ENCODE measurements around the gene HPCAL4. TPM values are rescaled to one million over a fixed set of nuclear protein-coding genes. Genes with fewer than 3 reads are reported as not detected.

Gene HPCAL4
- total and polyA plus RNA-seq, 9 of the 15 experiments (the other 6 are each of a cell fraction or from before 2014, with no cell fraction given): 0.01 to 0.04 (median 0.04) TPM; not detected in 4

DNA sequence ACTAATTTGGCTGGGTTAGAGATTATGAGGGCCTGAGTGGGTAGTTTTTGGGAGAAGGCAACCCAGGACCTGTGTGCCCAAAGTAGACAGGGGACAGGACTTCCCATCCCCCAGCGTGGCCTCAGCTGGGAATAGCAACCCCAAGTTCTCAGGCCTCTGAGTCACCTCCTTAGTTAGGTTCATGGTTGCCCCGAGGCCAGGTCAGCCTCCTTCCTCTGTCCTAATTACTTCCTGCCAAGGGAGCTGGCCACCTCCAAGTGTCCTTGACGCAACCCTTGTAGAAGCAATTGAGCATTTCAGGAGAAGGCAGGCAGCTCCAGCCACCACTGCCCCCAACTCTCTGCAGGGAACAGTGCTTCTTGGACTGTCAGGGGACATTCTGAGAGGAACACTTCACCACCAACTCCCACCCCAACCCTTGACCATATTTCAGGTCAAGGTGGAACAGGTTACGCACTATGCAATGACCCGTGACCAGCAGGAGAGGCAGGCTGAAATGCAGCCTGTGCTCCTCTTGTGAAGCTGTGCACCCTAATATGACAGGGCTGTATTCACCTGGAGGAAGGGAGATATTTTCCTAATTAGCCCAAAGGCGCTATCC is 14.2 kb downstream of the HPCAL4 start (continued):
- TF ChIP-seq, protein P1, sequence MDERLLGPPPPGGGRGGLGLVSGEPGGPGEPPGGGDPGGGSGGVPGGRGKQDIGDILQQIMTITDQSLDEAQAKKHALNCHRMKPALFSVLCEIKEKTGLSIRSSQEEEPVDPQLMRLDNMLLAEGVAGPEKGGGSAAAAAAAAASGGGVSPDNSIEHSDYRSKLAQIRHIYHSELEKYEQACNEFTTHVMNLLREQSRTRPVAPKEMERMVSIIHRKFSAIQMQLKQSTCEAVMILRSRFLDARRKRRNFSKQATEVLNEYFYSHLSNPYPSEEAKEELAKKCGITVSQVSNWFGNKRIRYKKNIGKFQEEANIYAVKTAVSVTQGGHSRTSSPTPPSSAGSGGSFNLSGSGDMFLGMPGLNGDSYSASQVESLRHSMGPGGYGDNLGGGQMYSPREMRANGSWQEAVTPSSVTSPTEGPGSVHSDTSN (CRISPR knock-in tag; IDR thresholded peaks at IDR 0.05; ENCODE audit: low read depth): no peak
- TF ChIP-seq, protein P1 (tag; conservative IDR thresholded peaks at IDR 0.05; ENCODE audit: low read depth): no peak
- TF ChIP-seq EHMT2 (IDR thresholded peaks at IDR 0.05) (no peak), THAP7 (CRISPR knock-in tag; IDR thresholded peaks at IDR 0.05) (no peak), ZEB2 (IDR thresholded peaks at IDR 0.05) (no peak), BDP1 (IDR thresholded peaks at IDR 0.05; ENCODE audit: insufficient read depth, insufficient read length) (no peak), ZNF407 (IDR thresholded peaks at IDR 0.05; ENCODE audit: low read depth) (no peak), ASH1L (IDR thresholded peaks at IDR 0.05; ENCODE audit: borderline replicate concordance, low read depth, partially characterized antibody) (no peak), JUND (IDR thresholded peaks at IDR 0.05; ENCODE audit: borderline replicate concordance, low read depth, low read length) (0 out of 2 replicates have a peak, but pooled peaks have one; percentile 48), JUND (tag; IDR thresholded peaks at IDR 0.05; ENCODE audit: borderline replicate concordance, low read depth, low read length) (peak; percentile 46; the same call in 1 of the 3 replicates), RFX7 (CRISPR knock-in tag; IDR thresholded peaks at IDR 0.05) (no peak), ZNF12 (CRISPR knock-in tag; IDR thresholded peaks at IDR 0.05) (no peak), ETV5 (CRISPR knock-in tag; IDR thresholded peaks at IDR 0.05; ENCODE audit: low read depth) (peak; percentile 38; the same call in 1 of the 2 replicates), ZNF586 (CRISPR knock-in tag; conservative IDR thresholded peaks at IDR 0.05) (no peak)
- TF ChIP-seq, protein P2, sequence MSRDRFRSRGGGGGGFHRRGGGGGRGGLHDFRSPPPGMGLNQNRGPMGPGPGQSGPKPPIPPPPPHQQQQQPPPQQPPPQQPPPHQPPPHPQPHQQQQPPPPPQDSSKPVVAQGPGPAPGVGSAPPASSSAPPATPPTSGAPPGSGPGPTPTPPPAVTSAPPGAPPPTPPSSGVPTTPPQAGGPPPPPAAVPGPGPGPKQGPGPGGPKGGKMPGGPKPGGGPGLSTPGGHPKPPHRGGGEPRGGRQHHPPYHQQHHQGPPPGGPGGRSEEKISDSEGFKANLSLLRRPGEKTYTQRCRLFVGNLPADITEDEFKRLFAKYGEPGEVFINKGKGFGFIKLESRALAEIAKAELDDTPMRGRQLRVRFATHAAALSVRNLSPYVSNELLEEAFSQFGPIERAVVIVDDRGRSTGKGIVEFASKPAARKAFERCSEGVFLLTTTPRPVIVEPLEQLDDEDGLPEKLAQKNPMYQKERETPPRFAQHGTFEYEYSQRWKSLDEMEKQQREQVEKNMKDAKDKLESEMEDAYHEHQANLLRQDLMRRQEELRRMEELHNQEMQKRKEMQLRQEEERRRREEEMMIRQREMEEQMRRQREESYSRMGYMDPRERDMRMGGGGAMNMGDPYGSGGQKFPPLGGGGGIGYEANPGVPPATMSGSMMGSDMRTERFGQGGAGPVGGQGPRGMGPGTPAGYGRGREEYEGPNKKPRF (IDR thresholded peaks at IDR 0.05; ENCODE audit: low read depth, low read length): no peak
